ENCODE results near the gene ZMPSTE24.

Gene ZMPSTE24

GRCh38 chr1:40303051-40303771 is 45.2 kb downstream of the ZMPSTE24 start:
- in situ Hi-C loops (cut with MboI; ENCODE audit: low sequenced_read_pairs) = no loop called here

DNA sequence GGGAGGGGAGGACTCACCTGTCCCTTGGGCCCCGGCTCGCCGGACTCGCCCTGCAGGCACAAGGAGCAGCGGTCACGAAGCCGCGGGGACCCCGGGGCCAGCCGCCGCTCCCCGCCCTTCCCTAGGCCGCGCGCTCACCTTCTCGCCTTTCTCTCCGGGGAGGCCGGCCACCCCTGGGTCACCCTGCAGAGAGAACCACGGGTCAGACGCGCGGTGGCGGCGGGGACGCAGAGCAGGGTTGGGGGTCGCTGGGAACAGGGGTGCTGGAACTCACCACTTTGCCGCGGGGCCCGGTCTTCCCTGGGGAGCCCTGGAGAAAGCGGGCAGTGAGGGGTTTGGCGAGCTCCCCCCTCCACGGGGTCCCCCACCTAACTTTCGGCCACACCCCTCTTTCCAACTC is 45.8 kb downstream of the ZMPSTE24 start:
- in situ Hi-C loops (cut with MboI; ENCODE audit: low sequenced_read_pairs) = no loop called here

DNA sequence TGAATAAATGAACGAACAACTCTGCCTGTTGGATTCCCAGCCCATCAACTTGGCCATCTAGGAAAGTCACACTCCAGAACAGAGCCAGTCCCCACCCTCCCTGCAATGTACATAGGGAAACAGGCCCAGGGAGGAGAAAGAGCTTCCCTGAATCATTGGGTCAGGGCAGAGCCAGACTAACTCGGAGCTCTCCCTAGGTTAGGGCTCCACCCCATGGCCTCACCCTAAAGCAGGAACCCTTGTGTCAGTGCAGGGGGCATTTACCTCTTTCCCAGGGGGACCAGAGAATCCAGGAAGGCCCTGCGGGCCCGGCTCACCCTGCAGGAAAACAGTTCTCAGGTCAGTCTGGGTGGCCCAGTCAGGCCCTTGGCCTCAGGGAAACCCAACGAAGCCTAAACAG is 47.4 kb downstream of the ZMPSTE24 start:
- in situ Hi-C loops (cut with MboI; ENCODE audit: low sequenced_read_pairs) = no loop called here

- in situ Hi-C loops (cut with MboI; ENCODE audit: low sequenced_read_pairs) = no loop called here
Measured at GRCh38 chr1:40305871-40306270, 47.8 kb downstream of the ZMPSTE24 start.

- in situ Hi-C loops (cut with MboI; ENCODE audit: low sequenced_read_pairs) = no loop called here
Measured at GRCh38 chr1:40306296-40306695, 48.3 kb downstream of the ZMPSTE24 start.

- in situ Hi-C loops (cut with MboI; ENCODE audit: low sequenced_read_pairs) = no loop called here
Measured at GRCh38 chr1:40307186-40307585, 49.1 kb downstream of the ZMPSTE24 start.

DNA sequence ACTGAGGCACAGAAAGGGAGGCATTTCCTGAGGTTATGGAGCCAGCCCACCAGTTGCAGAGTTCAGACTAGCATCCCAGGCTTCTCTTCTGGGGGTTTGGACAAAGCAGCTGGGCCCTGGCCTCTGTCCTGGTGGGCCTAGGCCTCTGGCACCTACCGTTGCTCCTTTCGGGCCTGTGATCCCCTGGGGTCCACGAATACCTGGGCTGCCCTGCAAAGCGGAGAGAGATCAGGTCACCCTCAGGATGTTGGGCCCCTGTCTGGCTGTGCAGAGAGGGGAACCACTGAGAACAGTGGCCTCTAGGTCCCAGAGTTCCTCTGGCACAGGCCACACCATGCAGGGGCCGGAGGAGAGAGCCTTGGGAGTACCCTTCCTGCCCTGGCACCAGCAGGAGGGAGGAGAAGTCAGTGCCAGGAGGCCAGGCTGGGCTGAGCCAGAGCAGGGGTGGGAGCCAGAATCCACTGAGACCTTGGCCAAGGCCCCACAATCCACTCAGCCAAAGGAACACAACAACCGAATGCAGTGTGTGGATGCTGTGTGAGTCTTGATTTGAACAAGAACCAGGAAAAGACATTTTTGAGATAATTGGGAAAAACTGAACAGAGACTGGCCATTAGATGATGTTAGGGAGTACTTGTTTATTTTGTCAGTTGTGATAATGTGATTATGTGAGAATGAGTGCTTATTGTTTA is 50.1 kb downstream of the ZMPSTE24 start:
- in situ Hi-C loops (cut with MboI; ENCODE audit: low sequenced_read_pairs) = no loop called here

- in situ Hi-C loops (cut with MboI; ENCODE audit: low sequenced_read_pairs) = no loop called here
Measured at GRCh38 chr1:40309374-40310128, 51.5 kb downstream of the ZMPSTE24 start.

DNA sequence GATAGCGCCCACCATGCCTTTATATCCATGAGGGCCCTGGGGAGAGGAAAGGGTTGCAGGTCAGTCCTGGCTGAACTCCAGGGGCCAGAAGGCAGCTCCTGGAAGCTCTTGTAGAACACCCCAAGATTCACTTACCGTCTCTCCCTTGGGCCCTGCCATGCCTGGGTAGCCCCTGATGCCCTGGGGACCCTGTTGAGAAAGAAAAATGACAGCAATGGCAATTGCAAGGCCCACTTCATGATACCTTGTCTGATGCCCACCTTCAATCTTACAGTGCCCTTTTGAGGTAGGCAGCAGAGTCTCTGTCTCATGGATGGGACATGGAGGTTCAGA is 52.1 kb downstream of the ZMPSTE24 start:
- in situ Hi-C loops (cut with MboI; ENCODE audit: low sequenced_read_pairs) = no loop called here

DNA sequence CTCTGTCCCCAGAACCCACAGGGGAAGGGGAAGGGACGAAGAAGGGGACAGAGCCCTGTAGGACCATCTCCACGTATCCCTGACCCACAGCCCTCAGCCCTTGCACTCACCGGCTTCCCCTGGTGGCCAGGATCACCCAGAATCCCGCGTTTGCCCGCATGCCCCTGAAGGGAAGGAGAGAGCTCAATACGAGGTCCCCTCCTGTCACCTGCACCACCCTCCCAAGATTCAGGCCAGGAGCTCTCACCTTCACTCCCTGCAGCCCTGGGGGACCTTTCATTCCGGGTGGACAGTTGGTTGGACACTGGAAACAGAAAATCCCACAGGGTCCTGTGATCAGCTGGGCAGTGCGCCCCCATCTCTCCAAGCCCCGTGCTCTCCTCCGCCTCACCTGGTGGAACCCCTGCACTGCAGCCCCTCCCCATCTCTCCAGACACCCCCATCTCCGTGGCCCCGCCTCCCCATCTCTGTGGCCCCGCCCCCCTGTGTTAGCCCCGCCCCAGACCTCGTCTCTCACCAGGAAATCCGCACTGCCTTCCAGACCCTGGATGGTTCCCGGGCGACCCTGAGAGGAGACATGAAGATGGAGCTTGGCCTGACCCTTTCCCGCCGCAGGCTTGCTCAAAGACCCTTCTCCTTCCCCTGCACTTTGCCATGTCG is 53.1 kb downstream of the ZMPSTE24 start:
- in situ Hi-C loops (cut with MboI; ENCODE audit: low sequenced_read_pairs) = no loop called here

DNA sequence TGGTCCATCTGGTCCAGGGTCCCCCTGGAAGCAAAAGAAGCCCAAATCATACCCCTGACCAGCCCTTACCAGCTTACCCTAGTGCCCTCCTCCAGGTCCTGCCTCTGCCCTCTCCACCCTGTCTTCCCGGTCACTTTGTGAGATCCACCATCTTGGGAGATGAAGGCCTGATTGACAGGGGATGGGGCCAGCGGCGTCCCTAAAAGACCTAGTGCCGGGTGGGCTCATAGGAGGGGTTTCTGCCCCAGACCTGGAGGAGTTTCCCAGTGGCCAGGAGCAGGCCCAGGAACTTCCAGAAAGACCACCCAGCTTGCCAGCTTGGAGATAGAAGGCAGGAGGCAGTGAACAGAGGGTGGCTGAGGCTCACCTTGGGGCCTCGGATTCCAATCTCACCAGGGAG is 53.7 kb downstream of the ZMPSTE24 start:
- in situ Hi-C loops (cut with MboI; ENCODE audit: low sequenced_read_pairs) = no loop called here

DNA sequence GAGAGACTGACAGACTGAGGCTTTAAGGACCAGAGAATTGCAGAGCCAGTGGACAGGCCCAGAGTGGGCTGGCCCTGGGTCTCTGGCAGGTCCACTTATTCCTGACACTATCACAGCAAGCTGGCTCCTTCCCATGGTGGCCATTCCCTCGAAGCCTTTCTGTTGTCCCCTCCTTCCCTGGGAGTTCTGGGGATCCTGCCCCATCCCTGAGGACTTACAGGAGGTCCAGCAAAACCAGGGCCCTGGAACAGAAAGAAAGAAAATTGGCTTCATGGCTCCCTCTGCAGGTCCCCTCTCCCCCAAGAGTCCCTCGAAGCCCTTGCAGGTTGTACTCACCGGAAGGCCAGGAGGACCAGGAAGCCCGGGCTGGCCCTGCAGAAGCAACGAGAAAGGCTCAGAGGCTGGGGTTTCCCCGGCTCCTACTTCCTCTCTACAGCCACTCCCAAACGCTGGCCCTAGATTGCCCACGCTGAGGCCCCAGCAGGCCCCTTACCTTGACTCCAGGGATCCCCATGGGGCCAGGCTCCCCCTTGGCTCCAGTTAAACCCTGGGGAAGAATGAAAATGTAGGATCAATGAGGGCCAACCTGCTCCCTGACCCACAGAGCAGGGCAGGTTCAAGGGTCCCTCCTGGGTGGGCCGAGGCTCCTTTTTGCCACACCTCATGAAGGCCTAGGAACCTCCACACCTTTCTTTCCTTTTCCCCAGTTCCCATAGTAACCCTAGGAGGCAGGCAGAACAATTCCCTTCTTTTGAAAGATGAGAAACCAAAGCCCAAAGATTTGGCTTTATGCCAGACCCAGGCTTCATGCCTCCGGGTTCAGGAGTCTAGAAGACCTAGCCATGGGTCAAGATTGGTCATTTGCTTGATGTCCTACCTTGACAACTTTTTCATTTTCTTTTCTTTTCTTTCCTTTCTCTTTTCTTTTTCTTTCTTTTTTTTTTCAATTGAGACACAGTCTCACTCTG is 54.5 kb downstream of the ZMPSTE24 start:
- in situ Hi-C loops (cut with MboI; ENCODE audit: low sequenced_read_pairs) = no loop called here

DNA sequence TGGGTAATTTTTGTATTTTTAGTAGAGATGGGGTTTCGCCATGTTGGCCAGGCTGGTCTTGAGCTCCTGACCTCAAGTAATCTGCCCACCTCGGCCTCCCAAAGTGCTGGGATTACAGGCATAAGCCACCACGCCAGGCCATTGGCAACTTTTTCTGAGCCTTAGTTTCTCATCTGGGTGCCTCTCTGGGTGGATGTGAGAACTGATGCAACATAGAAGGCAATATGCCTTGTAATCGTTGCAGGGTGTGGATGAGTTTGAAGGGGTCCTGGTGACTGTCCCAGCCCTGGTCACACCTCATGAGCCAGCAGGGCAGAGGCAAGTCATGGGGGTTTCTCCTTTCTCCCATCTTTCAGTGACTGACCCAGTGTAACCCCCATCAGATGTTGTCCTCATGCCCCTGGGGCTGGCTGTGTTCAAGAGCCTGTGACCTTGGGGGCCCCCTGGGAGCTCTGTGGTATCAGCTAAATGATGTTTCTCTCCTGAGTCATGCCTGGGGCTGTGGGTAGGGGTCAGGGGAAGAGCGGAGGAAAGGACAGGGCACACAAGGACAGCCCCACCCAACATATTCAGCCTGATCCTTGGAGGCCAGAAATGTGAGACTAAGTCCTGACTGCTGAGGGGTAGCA is 55.4 kb downstream of the ZMPSTE24 start:
- in situ Hi-C loops (cut with MboI; ENCODE audit: low sequenced_read_pairs) = no loop called here

DNA sequence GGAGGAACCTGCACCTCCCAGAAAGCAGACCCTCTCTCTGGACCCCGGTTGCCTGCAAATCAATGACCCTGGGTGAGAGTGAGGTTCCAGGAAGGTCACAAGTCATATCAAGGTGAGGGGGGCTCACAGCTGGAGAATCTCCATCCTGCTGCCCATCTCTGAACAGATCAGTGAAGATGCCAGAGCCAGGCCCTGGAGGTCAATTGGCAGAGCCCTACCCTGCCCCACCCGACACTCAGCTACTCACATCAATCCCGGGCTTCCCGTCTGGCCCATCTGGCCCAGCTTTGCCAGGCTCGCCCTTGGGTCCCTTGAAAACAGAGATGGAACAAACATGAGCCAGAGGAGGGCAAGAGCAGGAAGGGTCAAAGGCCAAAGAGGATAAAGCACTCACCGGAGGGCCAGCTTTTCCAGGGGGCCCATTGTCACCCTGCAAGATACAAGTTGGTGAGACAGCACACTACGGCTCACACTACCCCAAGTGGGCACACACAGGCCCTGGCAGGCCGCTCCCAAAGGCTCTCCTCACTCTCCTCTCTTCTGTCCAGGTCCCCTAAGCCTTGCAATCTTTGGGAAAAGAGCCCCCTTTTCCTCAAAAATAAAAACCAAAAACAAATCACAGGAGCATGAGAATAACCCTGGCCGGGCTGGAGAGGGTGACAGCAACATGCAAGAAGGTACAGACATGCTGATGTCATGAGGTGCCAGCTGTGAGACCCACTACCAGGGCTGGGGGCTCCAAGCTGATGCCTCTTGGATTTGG is 56.1 kb downstream of the ZMPSTE24 start:
- in situ Hi-C loops (cut with MboI; ENCODE audit: low sequenced_read_pairs) = no loop called here

GRCh38 chr1:40314721-40315238 is 56.7 kb downstream of the ZMPSTE24 start:
- in situ Hi-C loops (cut with MboI; ENCODE audit: low sequenced_read_pairs) = no loop called here

- in situ Hi-C loops (cut with MboI; ENCODE audit: low sequenced_read_pairs) = no loop called here
Measured at GRCh38 chr1:40315239-40315794, 57.3 kb downstream of the ZMPSTE24 start.

- in situ Hi-C loops (cut with MboI; ENCODE audit: low sequenced_read_pairs) = no loop called here
Measured at GRCh38 chr1:40315795-40316594, 58.0 kb downstream of the ZMPSTE24 start.

Measured in HL-60/S4 treated with retinoic acid at 250 ng/mL for 4 days and 3 days (cell line).